SU-DHL-6 (cell line): ENCODE measurements around the gene POU3F2.

Experiments
- EZH2phosphoT487 ChIP-seq: fragments of 200-600 bp; sonication (generic), shearing (Covaris generic); conservative IDR thresholded peaks from 2 replicates; pipeline ENCODE4 v1.6.1; 2018; ENCODE audit warnings: mild to moderate bottlenecking, antibody characterized with exemption, low read length, moderate library complexity, mixed read lengths
- TF ChIP-seq, protein P1 (sequence below): fragments of 200-600 bp; sonication (generic); IDR thresholded peaks from one replicate; pipeline ENCODE4 v1.5.1; 2017; ENCODE audit warnings: antibody characterized with exemption, mild to moderate bottlenecking, low read length, moderate library complexity; ENCODE audit not compliant: insufficient read depth, poor library complexity, severe bottlenecking

DNA sequence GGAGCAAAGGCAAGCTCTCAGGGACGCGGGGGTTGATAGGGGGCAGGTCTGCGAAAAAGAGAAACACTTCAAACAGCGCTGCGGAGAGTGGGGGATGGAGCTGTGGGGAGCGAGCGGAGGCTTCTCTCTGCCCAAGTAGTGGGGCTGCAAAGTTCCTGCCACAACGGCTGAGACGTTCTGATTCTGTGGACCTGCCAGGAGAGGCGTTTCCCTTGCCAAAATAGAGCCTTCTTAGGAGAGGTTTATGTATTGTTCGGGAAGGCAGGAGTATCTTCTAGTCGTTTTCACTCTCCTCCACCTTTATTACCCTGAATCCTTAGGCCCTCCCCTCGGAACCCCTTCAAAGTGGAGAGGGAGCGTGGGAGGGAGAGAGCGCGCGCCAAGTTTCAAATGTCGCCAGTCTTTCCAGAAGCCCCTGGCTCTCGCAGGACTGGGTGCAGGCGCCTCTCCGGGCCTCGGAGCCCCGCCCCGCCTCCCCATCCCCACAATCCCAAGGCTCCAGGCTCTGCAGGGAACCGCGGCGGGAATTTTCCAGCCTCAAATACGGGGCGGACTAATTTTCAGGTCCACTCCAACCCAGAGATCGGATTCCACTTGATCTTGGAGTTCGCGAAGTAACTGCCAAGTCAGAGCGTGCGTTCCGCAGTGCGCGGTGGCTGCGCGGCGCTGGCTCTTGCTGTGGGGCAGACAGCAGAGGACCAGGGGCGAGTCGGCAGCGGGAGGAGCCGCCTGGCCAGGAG, 10.0 kb upstream of the POU3F2 start:
- TF ChIP-seq, protein P1, sequence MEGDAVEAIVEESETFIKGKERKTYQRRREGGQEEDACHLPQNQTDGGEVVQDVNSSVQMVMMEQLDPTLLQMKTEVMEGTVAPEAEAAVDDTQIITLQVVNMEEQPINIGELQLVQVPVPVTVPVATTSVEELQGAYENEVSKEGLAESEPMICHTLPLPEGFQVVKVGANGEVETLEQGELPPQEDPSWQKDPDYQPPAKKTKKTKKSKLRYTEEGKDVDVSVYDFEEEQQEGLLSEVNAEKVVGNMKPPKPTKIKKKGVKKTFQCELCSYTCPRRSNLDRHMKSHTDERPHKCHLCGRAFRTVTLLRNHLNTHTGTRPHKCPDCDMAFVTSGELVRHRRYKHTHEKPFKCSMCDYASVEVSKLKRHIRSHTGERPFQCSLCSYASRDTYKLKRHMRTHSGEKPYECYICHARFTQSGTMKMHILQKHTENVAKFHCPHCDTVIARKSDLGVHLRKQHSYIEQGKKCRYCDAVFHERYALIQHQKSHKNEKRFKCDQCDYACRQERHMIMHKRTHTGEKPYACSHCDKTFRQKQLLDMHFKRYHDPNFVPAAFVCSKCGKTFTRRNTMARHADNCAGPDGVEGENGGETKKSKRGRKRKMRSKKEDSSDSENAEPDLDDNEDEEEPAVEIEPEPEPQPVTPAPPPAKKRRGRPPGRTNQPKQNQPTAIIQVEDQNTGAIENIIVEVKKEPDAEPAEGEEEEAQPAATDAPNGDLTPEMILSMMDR = no peak
- TF ChIP-seq EZH2phosphoT487 = no peak
